ENCODE results near the gene HOXD10.
A peak's percentile ranks its signal among the peaks of the same experiment; 100 is the strongest.

HOXD10 gene

GRCh38 chr2:176087330-176088047 lies 29.1 kb upstream of the HOXD10 start:
- TF ChIP-seq CTCF (IDR thresholded peaks at IDR 0.05; ENCODE audit: insufficient read depth, low read depth, low read length, missing control alignments): no peak
- H3K4me3 ChIP-seq (ENCODE audit: low read length): no peak overlapping the region
- DNase-seq (ENCODE audit: low read depth): no peak

- TF ChIP-seq CTCF (IDR thresholded peaks at IDR 0.05; ENCODE audit: insufficient read depth, low read depth, low read length, missing control alignments): peak; percentile 64
- H3K4me3 ChIP-seq (ENCODE audit: low read length): no peak overlapping the region
- peak; percentile 43 for DNase-seq (ENCODE audit: low read depth)
Measured at GRCh38 chr2:176088048-176088936, 28.3 kb upstream of the HOXD10 start.

GRCh38 chr2:176088937-176089842 lies 27.4 kb upstream of the HOXD10 start:
- DNase-seq (ENCODE audit: low read depth): no peak

GRCh38 chr2:176089843-176090395 lies 26.7 kb upstream of the HOXD10 start:
- no peak for DNase-seq (ENCODE audit: low read depth)
- H3K4me3 ChIP-seq (ENCODE audit: low read length): no peak overlapping the region
- TF ChIP-seq CTCF (IDR thresholded peaks at IDR 0.05; ENCODE audit: insufficient read depth, low read depth, low read length, missing control alignments): no peak

More at GRCh38 chr2:176088937-176089842, 27.4 kb upstream of the HOXD10 start:
- H3K4me3 ChIP-seq (ENCODE audit: low read length): no peak overlapping the region
- no peak for TF ChIP-seq CTCF (IDR thresholded peaks at IDR 0.05; ENCODE audit: insufficient read depth, low read depth, low read length, missing control alignments)

GRCh38 chr2:176090862-176091261 lies 25.7 kb upstream of the HOXD10 start:
- no peak for DNase-seq (ENCODE audit: low read depth)
- no peak for TF ChIP-seq CTCF (IDR thresholded peaks at IDR 0.05; ENCODE audit: insufficient read depth, low read depth, low read length, missing control alignments)

More at GRCh38 chr2:176090862-176091261, 25.7 kb upstream of the HOXD10 start:
- H3K4me3 ChIP-seq (ENCODE audit: low read length): no peak overlapping the region

Measured in epithelial cell of esophagus (primary cell).